Activated T-cell treated with anti-CD3 and anti-CD28 coated beads, Interleukin-2, amount 50 U/mL, for 24 hours (primary cell): Measurements from ENCODE around the gene CHL1.

Experiments
- DNase-seq: peaks from one replicate; pipeline ENCODE4 v3.0.0-alpha.2; 2020
- H3K27ac Mint-ChIP-seq: 2 replicates; pipeline ENCODE4 v1.8.0; 2020; ENCODE audit warnings: mild to moderate bottlenecking, mixed read lengths
- H3K27me3 Mint-ChIP-seq: 2 replicates; pipeline ENCODE4 v1.8.0; 2020; ENCODE audit warnings: mixed read lengths
- H3K36me3 Mint-ChIP-seq: 2 replicates; pipeline ENCODE4 v1.8.0; 2020; ENCODE audit warnings: low read depth, mixed read lengths
- H3K4me1 Mint-ChIP-seq: 2 replicates; pipeline ENCODE4 v1.8.0; 2020; ENCODE audit warnings: low read depth, mixed read lengths
- H3K4me3 Mint-ChIP-seq: 2 replicates; pipeline ENCODE4 v1.8.0; 2020; ENCODE audit warnings: mild to moderate bottlenecking, moderate library complexity, mixed read lengths
- H3K9me3 Mint-ChIP-seq: 2 replicates; pipeline ENCODE4 v1.8.0; 2020; ENCODE audit warnings: mixed read lengths

CHL1 gene

GRCh38 chr3:248864-249520 lies 52.4 kb downstream of the CHL1 start:
- no peak overlapping the region for H3K27ac Mint-ChIP-seq
- no peaks in the 10 kb centered on the region for H3K9me3 Mint-ChIP-seq
- DNase-seq, result no peak
- no peaks in the 10 kb centered on the region for H3K27me3 Mint-ChIP-seq
- no peaks in the 10 kb centered on the region for H3K36me3 Mint-ChIP-seq
- no peaks in the 10 kb centered on the region for H3K4me1 Mint-ChIP-seq
- no peak overlapping the region for H3K4me3 Mint-ChIP-seq

GRCh38 chr3:249587-250262 lies 53.2 kb downstream of the CHL1 start:
- no peaks in the 10 kb centered on the region for H3K27me3 Mint-ChIP-seq
- H3K4me1 Mint-ChIP-seq, result no peaks in the 10 kb centered on the region
- no peak overlapping the region for H3K4me3 Mint-ChIP-seq
- no peaks in the 10 kb centered on the region for H3K36me3 Mint-ChIP-seq
- no peak overlapping the region for H3K27ac Mint-ChIP-seq
- H3K9me3 Mint-ChIP-seq, result no peaks in the 10 kb centered on the region
- no peak for DNase-seq

GRCh38 chr3:256501-256900 lies 59.9 kb downstream of the CHL1 start:
- no peaks in the 10 kb centered on the region for H3K27me3 Mint-ChIP-seq
- no peak overlapping the region for H3K27ac Mint-ChIP-seq
- no peak overlapping the region for H3K4me3 Mint-ChIP-seq
- H3K36me3 Mint-ChIP-seq, result no peaks in the 10 kb centered on the region
- H3K9me3 Mint-ChIP-seq, result peaks cover 2% of the 10 kb centered on the region
- no peak for DNase-seq
- no peaks in the 10 kb centered on the region for H3K4me1 Mint-ChIP-seq

GRCh38 chr3:257826-258225 lies 61.3 kb downstream of the CHL1 start:
- peaks cover 2% of the 10 kb centered on the region for H3K9me3 Mint-ChIP-seq
- H3K27me3 Mint-ChIP-seq, result no peaks in the 10 kb centered on the region

GRCh38 chr3:260898-261297 lies 64.3 kb downstream of the CHL1 start:
- no peaks in the 10 kb centered on the region for H3K36me3 Mint-ChIP-seq
- H3K27ac Mint-ChIP-seq, result no peak overlapping the region
- no peaks in the 10 kb centered on the region for H3K4me1 Mint-ChIP-seq
- H3K4me3 Mint-ChIP-seq, result no peak overlapping the region
- DNase-seq, result no peak
- peaks cover 2% of the 10 kb centered on the region for H3K9me3 Mint-ChIP-seq
- no peaks in the 10 kb centered on the region for H3K27me3 Mint-ChIP-seq

More at GRCh38 chr3:257826-258225, 61.3 kb downstream of the CHL1 start:
- no peak for DNase-seq
- Mint-ChIP-seq H3K4me3 (no peak overlapping the region), H3K36me3 (no peaks in the 10 kb centered on the region), H3K27ac (no peak overlapping the region), H3K4me1 (no peaks in the 10 kb centered on the region)

- H3K27me3 Mint-ChIP-seq, result no peaks in the 10 kb centered on the region
- no peaks in the 10 kb centered on the region for H3K4me1 Mint-ChIP-seq
- H3K27ac Mint-ChIP-seq, result no peak overlapping the region
- H3K9me3 Mint-ChIP-seq, result no peaks in the 10 kb centered on the region
- no peaks in the 10 kb centered on the region for H3K36me3 Mint-ChIP-seq
- H3K4me3 Mint-ChIP-seq, result no peak overlapping the region
- DNase-seq, result no peak
Observed at GRCh38 chr3:263393-263792, 66.8 kb downstream of the CHL1 start.

GRCh38 chr3:264394-265156 lies 68.0 kb downstream of the CHL1 start:
- Mint-ChIP-seq H3K36me3 (no peaks in the 10 kb centered on the region), H3K4me3 (no peak overlapping the region), H3K27me3 (no peaks in the 10 kb centered on the region), H3K4me1 (no peaks in the 10 kb centered on the region), H3K27ac (no peak overlapping the region), H3K9me3 (no peaks in the 10 kb centered on the region)
- no peak for DNase-seq

GRCh38 chr3:267101-267500 lies 70.5 kb downstream of the CHL1 start:
- Mint-ChIP-seq H3K4me3 (no peak overlapping the region), H3K27ac (no peak overlapping the region), H3K36me3 (no peaks in the 10 kb centered on the region), H3K9me3 (no peaks in the 10 kb centered on the region), H3K27me3 (no peaks in the 10 kb centered on the region), H3K4me1 (no peaks in the 10 kb centered on the region)
- no peak for DNase-seq

GRCh38 chr3:270688-271087 lies 74.1 kb downstream of the CHL1 start:
- H3K36me3 Mint-ChIP-seq, result no peaks in the 10 kb centered on the region
- H3K27me3 Mint-ChIP-seq, result no peaks in the 10 kb centered on the region
- peaks cover 3% of the 10 kb centered on the region for H3K9me3 Mint-ChIP-seq
- no peak overlapping the region for H3K27ac Mint-ChIP-seq
- no peak for DNase-seq
- H3K4me1 Mint-ChIP-seq, result no peaks in the 10 kb centered on the region
- no peak overlapping the region for H3K4me3 Mint-ChIP-seq

- no peak for DNase-seq
- no peaks in the 10 kb centered on the region for H3K27me3 Mint-ChIP-seq
- H3K36me3 Mint-ChIP-seq, result no peaks in the 10 kb centered on the region
- no peak overlapping the region for H3K4me3 Mint-ChIP-seq
- no peaks in the 10 kb centered on the region for H3K4me1 Mint-ChIP-seq
- H3K9me3 Mint-ChIP-seq, result peaks cover 3% of the 10 kb centered on the region
- H3K27ac Mint-ChIP-seq, result no peak overlapping the region
Observed at GRCh38 chr3:274927-275326, 78.4 kb downstream of the CHL1 start.

- Mint-ChIP-seq H3K9me3 (peaks cover 3% of the 10 kb centered on the region), H3K4me3 (no peak overlapping the region), H3K4me1 (no peaks in the 10 kb centered on the region), H3K27ac (no peak overlapping the region), H3K27me3 (no peaks in the 10 kb centered on the region), H3K36me3 (no peaks in the 10 kb centered on the region)
- DNase-seq, result no peak
Observed at GRCh38 chr3:277873-278272, 81.3 kb downstream of the CHL1 start.

- Mint-ChIP-seq H3K9me3 (peaks cover 3% of the 10 kb centered on the region), H3K4me3 (no peak overlapping the region), H3K36me3 (no peaks in the 10 kb centered on the region), H3K4me1 (no peaks in the 10 kb centered on the region), H3K27me3 (no peaks in the 10 kb centered on the region), H3K27ac (no peak overlapping the region)
- DNase-seq, result no peak
Observed at GRCh38 chr3:278300-279064, 81.9 kb downstream of the CHL1 start.

- H3K27ac Mint-ChIP-seq, result no peak overlapping the region
- no peaks in the 10 kb centered on the region for H3K36me3 Mint-ChIP-seq
- peaks cover 3% of the 10 kb centered on the region for H3K9me3 Mint-ChIP-seq
- H3K27me3 Mint-ChIP-seq, result no peaks in the 10 kb centered on the region
- no peak for DNase-seq
- H3K4me3 Mint-ChIP-seq, result no peak overlapping the region
- no peaks in the 10 kb centered on the region for H3K4me1 Mint-ChIP-seq
Observed at GRCh38 chr3:279325-279724, 82.8 kb downstream of the CHL1 start.

- Mint-ChIP-seq H3K36me3 (no peaks in the 10 kb centered on the region), H3K9me3 (peaks cover 3% of the 10 kb centered on the region), H3K4me3 (no peak overlapping the region), H3K27ac (no peak overlapping the region), H3K4me1 (no peaks in the 10 kb centered on the region), H3K27me3 (no peaks in the 10 kb centered on the region)
- DNase-seq, result no peak
Observed at GRCh38 chr3:280681-281080, 84.1 kb downstream of the CHL1 start.
